C1 segment of cervical spinal cord (tissue), 14 donors: Measurements from ENCODE around the gene ZMIZ1.

Experiments used
- DNase-seq, 14 donors: peaks; one replicate each; lab custom pipeline; 2025; lab: John Stamatoyannopoulos, UW

The ZMIZ1 gene

GRCh38 chr10:79082035-79082373 lies 13.2 kb downstream of the ZMIZ1 start:
- no peak for DNase-seq

DNA sequence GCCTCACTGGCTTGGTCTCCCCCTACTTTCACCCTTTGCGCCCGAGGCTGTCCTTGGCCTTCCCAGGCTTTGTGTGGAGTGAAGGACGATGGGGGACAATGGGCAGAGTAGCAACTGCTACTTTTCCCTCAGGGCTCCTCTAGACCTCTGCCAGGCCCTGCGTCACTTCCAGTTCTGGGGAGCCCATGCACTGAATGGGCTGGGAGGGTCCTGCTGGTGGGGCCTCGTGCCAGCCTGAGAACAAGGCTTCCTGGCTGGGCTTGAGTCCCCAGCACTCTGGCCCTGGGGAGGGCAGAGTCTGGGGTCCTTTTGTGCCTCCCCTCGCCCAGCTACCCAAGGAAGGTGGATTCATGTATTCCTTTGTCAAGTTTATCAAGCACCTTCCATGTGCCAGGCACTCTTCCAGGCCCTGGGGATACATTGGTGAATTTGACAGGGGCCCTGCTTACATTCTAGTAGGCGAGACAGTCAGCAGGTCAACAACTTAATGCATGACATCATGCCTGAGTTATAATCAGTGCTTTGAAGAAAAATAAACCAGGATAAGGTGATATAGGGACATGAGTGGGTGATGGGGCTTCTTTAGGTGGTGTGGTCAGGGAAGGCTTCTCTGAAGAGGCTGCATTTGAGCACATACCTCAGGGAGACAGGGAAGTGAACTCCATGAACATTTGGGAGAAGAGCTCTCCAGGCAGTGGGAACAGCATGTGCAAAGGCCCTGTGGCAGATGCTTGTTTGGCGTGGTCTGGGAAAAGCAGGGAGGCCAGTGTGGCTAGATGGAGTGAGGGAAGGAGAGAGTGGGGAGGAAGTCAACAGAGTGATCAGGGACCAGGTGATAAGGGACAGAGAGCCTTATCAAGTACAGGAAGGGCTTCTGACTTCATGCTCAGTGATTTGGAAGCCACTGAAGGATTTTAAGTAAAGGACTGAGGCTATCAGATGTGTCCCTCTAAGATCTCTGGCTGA lies 14.1 kb downstream of the ZMIZ1 start:
- no peak for DNase-seq

DNA sequence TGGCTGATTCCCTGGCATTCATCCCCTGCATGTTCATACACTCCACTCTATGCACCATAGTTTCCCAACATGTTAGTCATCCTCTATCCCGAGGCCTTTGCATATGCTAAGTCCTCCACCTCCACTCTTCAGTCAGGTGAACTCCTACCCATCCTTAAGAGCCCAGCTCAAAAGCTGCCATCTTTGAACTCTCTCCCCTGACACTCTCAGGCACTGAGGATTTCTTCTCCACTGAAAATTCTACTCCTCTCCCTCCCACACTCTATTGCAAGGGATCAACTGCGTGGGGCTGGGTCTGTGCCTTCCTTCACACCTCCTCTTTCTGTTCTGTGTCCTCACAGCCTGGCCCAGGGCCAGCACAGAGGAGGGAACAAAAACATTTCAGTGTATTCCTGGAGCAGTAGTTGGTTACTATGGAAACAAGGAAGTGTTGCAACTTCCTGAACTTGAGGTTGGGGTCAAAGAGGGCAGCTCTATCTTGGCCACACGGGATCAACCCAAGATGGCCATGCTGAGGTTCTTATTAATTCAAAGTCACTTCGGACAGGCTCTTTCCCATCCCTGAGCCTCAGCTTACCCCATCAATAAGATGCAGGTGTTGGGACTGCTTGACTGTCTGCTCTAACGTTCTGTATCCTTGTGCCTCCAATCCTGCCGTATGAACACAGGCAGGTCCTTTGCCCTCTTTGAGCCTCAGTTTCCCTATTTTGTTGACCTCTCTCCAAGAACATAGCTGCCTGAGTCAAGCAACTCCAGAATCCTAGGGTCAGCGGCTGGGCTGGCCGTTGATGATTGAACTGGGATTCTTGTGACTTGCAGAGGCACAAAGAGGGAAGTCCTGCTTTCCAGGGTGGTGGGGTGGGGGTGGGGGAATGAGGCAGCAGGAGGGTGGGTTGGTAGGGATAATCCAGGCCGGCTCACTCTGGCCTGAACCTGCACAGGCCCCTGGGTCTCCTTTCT lies 15.5 kb downstream of the ZMIZ1 start:
- peak in 3 of 14 donors; percentile 33 to 56 (median 54) for DNase-seq

GRCh38 chr10:79084972-79085597 lies 16.3 kb downstream of the ZMIZ1 start:
- no peak for DNase-seq

GRCh38 chr10:79086822-79087221 lies 18.1 kb downstream of the ZMIZ1 start:
- DNase-seq: no peak

DNA sequence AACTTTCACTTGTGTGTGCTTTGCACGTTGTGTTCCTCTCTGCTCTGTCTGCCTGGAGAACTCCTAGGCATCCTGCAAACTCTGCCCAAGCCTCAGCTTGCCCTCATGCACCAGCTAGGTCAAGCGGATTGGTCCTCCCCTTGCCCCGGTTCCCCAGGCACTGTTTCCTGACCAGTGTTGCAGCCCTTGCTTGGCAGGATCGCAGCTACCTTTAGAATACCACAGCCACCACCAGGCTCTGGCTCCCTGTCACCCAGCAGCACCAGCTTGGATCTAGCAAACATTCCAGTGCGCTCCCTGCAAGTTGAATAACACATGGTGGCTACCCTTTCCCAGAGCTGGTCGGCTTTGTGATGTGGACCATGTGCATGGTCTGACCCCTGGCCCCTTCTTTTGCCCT lies 19.0 kb downstream of the ZMIZ1 start:
- peak in 2 of 14 donors; percentile 65 to 67 for DNase-seq

- peak in 4 of 14 donors; percentile 26 to 67 (median 53) for DNase-seq
Measured at GRCh38 chr10:79088176-79088575, 19.4 kb downstream of the ZMIZ1 start.

- DNase-seq: peak in 1 of 14 donors; percentile 40
Measured at GRCh38 chr10:79088613-79089355, 20.0 kb downstream of the ZMIZ1 start.

- DNase-seq: peak in 1 of 14 donors; percentile 55
Measured at GRCh38 chr10:79089632-79090031, 20.9 kb downstream of the ZMIZ1 start.

- peak in 1 of 14 donors; percentile 32 for DNase-seq
Measured at GRCh38 chr10:79090134-79090803, 21.5 kb downstream of the ZMIZ1 start.

DNA sequence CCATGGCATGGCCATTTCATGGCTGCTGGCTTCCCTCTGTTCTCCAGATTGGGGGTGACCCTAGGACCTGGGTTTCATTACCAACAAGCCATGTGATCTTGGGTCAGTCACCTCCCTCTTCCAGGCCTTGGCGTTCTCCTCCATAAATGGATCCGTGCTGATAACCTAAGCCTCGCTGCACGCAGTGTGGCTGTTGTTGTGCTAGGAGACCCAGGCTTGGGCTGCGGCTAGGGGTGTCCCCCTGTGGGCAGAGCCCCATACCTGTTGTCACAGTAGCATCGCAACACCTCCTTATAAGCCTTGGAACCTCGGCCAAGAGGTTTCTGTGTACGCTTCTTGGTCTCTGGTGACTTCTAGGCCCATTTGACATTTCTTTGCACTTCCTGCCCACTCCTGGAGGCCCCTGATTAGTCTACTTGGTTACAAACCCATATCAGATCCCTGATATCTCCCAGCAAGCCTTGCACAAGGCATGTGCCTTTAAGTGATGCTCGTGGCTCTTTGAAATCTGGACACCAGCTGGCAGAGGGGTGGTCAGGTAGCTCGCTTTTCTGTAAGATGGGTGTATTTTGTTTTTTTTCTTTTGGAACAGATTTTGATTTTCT lies 23.6 kb downstream of the ZMIZ1 start:
- DNase-seq: no peak

GRCh38 chr10:79093658-79094411 lies 25.1 kb downstream of the ZMIZ1 start:
- peak in 6 of 14 donors; percentile 30 to 68 (median 52) for DNase-seq

- DNase-seq: no peak
Measured at GRCh38 chr10:79094412-79095175, 25.8 kb downstream of the ZMIZ1 start.

GRCh38 chr10:79095316-79095715 lies 26.6 kb downstream of the ZMIZ1 start:
- no peak for DNase-seq

- DNase-seq: no peak
Measured at GRCh38 chr10:79096514-79096913, 27.7 kb downstream of the ZMIZ1 start.

DNA sequence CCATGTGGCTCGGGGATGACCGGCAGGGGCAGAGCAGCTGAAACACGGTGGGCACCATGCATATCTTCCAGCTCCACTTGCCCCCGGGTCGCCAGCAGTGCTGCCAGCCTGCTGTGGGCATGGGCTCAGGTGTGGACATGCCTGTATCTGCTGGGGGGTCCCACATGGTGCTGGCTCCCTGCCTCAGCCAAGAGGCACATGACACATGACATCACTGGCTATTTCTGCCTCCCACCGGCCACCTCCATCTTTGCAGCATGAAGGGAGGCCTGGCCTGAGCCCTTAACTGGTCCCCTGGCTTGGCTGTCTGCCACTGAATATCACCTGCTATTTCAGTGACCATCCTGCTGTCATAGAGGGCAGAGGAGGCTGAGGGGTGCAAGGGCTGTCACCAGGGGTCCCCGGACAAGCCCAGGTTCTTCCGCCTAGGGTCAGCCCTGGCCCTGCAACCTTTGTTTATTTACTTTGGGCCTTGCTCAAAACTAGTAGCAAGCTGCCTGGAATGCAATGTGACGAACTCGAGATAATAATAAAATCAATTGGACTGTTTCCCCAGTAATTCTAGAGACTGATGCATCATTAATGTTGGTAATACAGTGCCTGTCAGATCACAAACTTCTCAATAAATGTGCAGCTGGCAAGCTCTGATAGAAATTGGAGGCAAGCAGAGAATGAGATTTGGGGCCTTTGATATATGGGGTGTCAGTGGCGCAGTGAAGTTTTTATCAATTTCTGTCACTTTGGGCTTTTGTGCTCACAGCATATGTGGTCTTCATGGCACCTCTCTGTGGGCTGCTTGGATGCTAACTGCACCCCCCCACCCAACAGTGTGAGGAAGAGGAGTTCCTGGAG lies 28.5 kb downstream of the ZMIZ1 start:
- DNase-seq: no peak

GRCh38 chr10:79098061-79098460 lies 29.3 kb downstream of the ZMIZ1 start:
- no peak for DNase-seq
